ENCODE results near the gene YBEY.
"Not testable (repeated sequence)": the region's sequence is repeated elsewhere in the genome, so short reads cannot be mapped to it uniquely, and the experiment has no call there.

The YBEY gene

GRCh38 chr21:46285761-46286647 lies at the start of gene YBEY:
YBEY (plus strand) TSS chr21:46286342; CDS start chr21:46286914, 572 bp downstream.
- Histone ChIP-seq H3K27ac (ENCODE audit: low read length) (peak within 1 kb of the TSS; percentile 83), H3K79me2 (ENCODE audit: low read length) (peaks cover 56% of the 10 kb centered on the region), H3K9ac (ENCODE audit: low read length) (peak within 1 kb of the TSS; percentile 70), H3K27me3 (ENCODE audit: low read depth, low read length) (no peaks in the 10 kb centered on the region), H3K9me3 (ENCODE audit: insufficient read depth, low read length) (no peaks in the 10 kb centered on the region), H2AFZ (ENCODE audit: low read depth, low read length) (peak within 1 kb of the TSS; percentile 47), H3K4me3 (ENCODE audit: low read length) (peak within 1 kb of the TSS; percentile 79), H3K4me1 (ENCODE audit: low read length) (peaks cover 27% of the 10 kb centered on the region), H3K4me2 (ENCODE audit: low read length) (peak within 1 kb of the TSS; percentile 95), H3K36me3 (replicated peaks; ENCODE audit: low read depth, low read length) (peaks cover 20% of the 10 kb centered on the region), H4K20me1 (ENCODE audit: insufficient read depth, low read length) (no peaks in the 10 kb centered on the region)
- TF ChIP-seq CTCF (IDR thresholded peaks at IDR 0.05; ENCODE audit: low read depth, low read length) (peak; percentile 25), EZH2phosphoT487 (IDR thresholded peaks at IDR 0.05; ENCODE audit: low read depth) (no peak)

GRCh38 chr21:46237474-46237873 lies 48.7 kb upstream of the YBEY start:
- Histone ChIP-seq H3K36me3 (replicated peaks; ENCODE audit: low read depth, low read length) (peaks cover 64% of the 10 kb centered on the region), H4K20me1 (ENCODE audit: insufficient read depth, low read length) (no peaks in the 10 kb centered on the region), H3K4me1 (ENCODE audit: low read length) (peaks cover 7% of the 10 kb centered on the region), H3K79me2 (ENCODE audit: low read length) (peaks cover 15% of the 10 kb centered on the region), H3K9me3 (ENCODE audit: insufficient read depth, low read length) (no peaks in the 10 kb centered on the region), H2AFZ (ENCODE audit: low read depth, low read length) (no peak overlapping the region), H3K4me2 (ENCODE audit: low read length) (no peak overlapping the region), H3K27me3 (ENCODE audit: low read depth, low read length) (no peaks in the 10 kb centered on the region), H3K4me3 (ENCODE audit: low read length) (no peak overlapping the region), H3K9ac (ENCODE audit: low read length) (no peak overlapping the region), H3K27ac (ENCODE audit: low read length) (no peak overlapping the region)
- TF ChIP-seq EZH2phosphoT487 (IDR thresholded peaks at IDR 0.05; ENCODE audit: low read depth) (no peak), CTCF (IDR thresholded peaks at IDR 0.05; ENCODE audit: low read depth, low read length) (no peak)

GRCh38 chr21:46239817-46240325 lies 46.3 kb upstream of the YBEY start:
- Histone ChIP-seq H3K4me2 (ENCODE audit: low read length) (no peak overlapping the region), H3K9ac (ENCODE audit: low read length) (no peak overlapping the region), H3K9me3 (ENCODE audit: insufficient read depth, low read length) (no peaks in the 10 kb centered on the region), H4K20me1 (ENCODE audit: insufficient read depth, low read length) (no peaks in the 10 kb centered on the region), H2AFZ (ENCODE audit: low read depth, low read length) (no peak overlapping the region), H3K27me3 (ENCODE audit: low read depth, low read length) (no peaks in the 10 kb centered on the region), H3K36me3 (replicated peaks; ENCODE audit: low read depth, low read length) (peaks cover 64% of the 10 kb centered on the region), H3K4me1 (ENCODE audit: low read length) (peaks cover 7% of the 10 kb centered on the region), H3K27ac (ENCODE audit: low read length) (no peak overlapping the region), H3K4me3 (ENCODE audit: low read length) (no peak overlapping the region), H3K79me2 (ENCODE audit: low read length) (peaks cover 3% of the 10 kb centered on the region; the same call in 1 of the 2 replicates)
- TF ChIP-seq EZH2phosphoT487 (IDR thresholded peaks at IDR 0.05; ENCODE audit: low read depth) (no peak), CTCF (IDR thresholded peaks at IDR 0.05; ENCODE audit: low read depth, low read length) (no peak)

- not testable (repeated sequence) for H3K4me1 ChIP-seq (ENCODE audit: low read length); H4K20me1 ChIP-seq (ENCODE audit: insufficient read depth, low read length); H3K27ac ChIP-seq (ENCODE audit: low read length); H3K9ac ChIP-seq (ENCODE audit: low read length); H3K4me2 ChIP-seq (ENCODE audit: low read length); H3K9me3 ChIP-seq (ENCODE audit: insufficient read depth, low read length); H3K79me2 ChIP-seq (ENCODE audit: low read length); H3K4me3 ChIP-seq (ENCODE audit: low read length); H3K27me3 ChIP-seq (ENCODE audit: low read depth, low read length); H2AFZ ChIP-seq (ENCODE audit: low read depth, low read length)
- peaks cover 64% of the 10 kb centered on the region for H3K36me3 ChIP-seq (replicated peaks; ENCODE audit: low read depth, low read length)
These were observed 44.6 kb upstream of the YBEY start for GRCh38 chr21:46241577-46241976.
